GM10248 (cell line): ENCODE data around the gene GYS2.

Experiments
- CTCF ChIA-PET: fragments of 300-600 bp; sonication (Branson Sonifier 250); formaldehyde crosslinking; extraction: SDS; loops from one replicate; lab custom pipeline; 2021; ENCODE audit warnings: antibody characterized with exemption; lab: Yijun Ruan, JAX
- POLR2A ChIA-PET: fragments of 350-650 bp; sonication (Branson Sonifier 250); formaldehyde crosslinking; extraction: SDS; loops from one replicate; lab custom pipeline; 2020; ENCODE audit warnings: antibody characterized with exemption; lab: Yijun Ruan, JAX
- DNase-seq: peaks from one replicate; pipeline ENCODE4 v3.0.0; 2012; ENCODE audit errors: extremely low spot score
- CTCF ChIP-seq: IDR thresholded peaks from 2 replicates; pipeline ENCODE4 v1.5.1; 2012; ENCODE audit warnings: mild to moderate bottlenecking, low read depth; ENCODE audit errors: extremely low read depth, missing control alignments, control extremely low read depth

GYS2 gene

GRCh38 chr12:21499765-21500164 lies 104.9 kb downstream of the GYS2 start:
- ChIA-PET CTCF (interaction anchor here (1.4 to 2.1 kb wide), 2 partner anchors 11 to 13 kb away, joined by 4 to 6 read pairs; no protein-coding TSS in a partner anchor), POLR2A (no interaction called here)
- no peak for TF ChIP-seq CTCF
- DNase-seq: no peak
